OCI-LY3 (cell line): ENCODE data around the gene SLC8A2.

Experiments
- H2AFZ ChIP-seq: fragments of 200-600, 300-600 bp; shearing (Covaris generic); 2 replicates; pipeline ENCODE4 v1.6.0; 2014; ENCODE audit warnings: antibody characterized with exemption, low read depth, low read length
- H3K27ac ChIP-seq: fragments of 200-600, 300-600 bp; sonication (generic); 2 replicates; pipeline ENCODE4 v1.5.1; 2014; ENCODE audit warnings: mild to moderate bottlenecking, low read length, moderate library complexity, mixed read lengths
- H3K27me3 ChIP-seq: fragments of 200-600, 300-600 bp; sonication (generic); 2 replicates; pipeline ENCODE4 v1.6.1; 2014; ENCODE audit warnings: low read depth, low read length, mixed read lengths
- H3K36me3 ChIP-seq: fragments of 200-600, 300-600 bp; sonication (generic); replicated peaks from 2 replicates; pipeline ENCODE3; 2014; ENCODE audit warnings: low read depth, low read length, mixed read lengths
- H3K4me1 ChIP-seq: fragments of 300-600, 200-600 bp; sonication (generic); 2 replicates; pipeline ENCODE4 v1.6.1; 2014; ENCODE audit warnings: low read length, mixed read lengths
- H3K4me2 ChIP-seq: fragments of 200-600, 300-600 bp; sonication (generic); 2 replicates; pipeline ENCODE4 v1.6.1; 2014; ENCODE audit warnings: low read length, mixed read lengths
- H3K4me3 ChIP-seq: fragments of 300-600, 200-600 bp; sonication (generic); 2 replicates; pipeline ENCODE4 v1.5.1; 2014; ENCODE audit warnings: antibody characterized with exemption, mild to moderate bottlenecking, low read length, moderate library complexity
- H3K79me2 ChIP-seq: fragments of 300-600, 200-600 bp; shearing (Covaris generic); 2 replicates; pipeline ENCODE4 v1.6.1; 2014; ENCODE audit warnings: mild to moderate bottlenecking, low read length, mixed read lengths
- H3K9ac ChIP-seq: fragments of 300-600, 200-600 bp; shearing (Covaris generic); 2 replicates; pipeline ENCODE4 v1.6.0; 2014; ENCODE audit warnings: mild to moderate bottlenecking, low read length, moderate library complexity
- H3K9me3 ChIP-seq: fragments of 200-600, 300-600 bp; shearing (Covaris generic); 2 replicates; pipeline ENCODE4 v1.6.1; 2014; ENCODE audit warnings: low read length, mixed read lengths; ENCODE audit not compliant: insufficient read depth
- H4K20me1 ChIP-seq: fragments of 200-600, 300-600 bp; sonication (generic); 2 replicates; pipeline ENCODE4 v1.6.1; 2016; ENCODE audit warnings: low read length, mixed read lengths; ENCODE audit not compliant: insufficient read depth
- CTCF ChIP-seq: fragments of 200-600, 300-600 bp; sonication (generic); IDR thresholded peaks from 2 replicates; pipeline ENCODE4 v1.5.1; 2014; ENCODE audit warnings: antibody characterized with exemption, low read length, low read depth
- EZH2phosphoT487 ChIP-seq: fragments of 200-600 bp; shearing (Covaris generic); IDR thresholded peaks from 2 replicates; pipeline ENCODE4 v1.6.1; 2018; ENCODE audit warnings: antibody characterized with exemption, mixed run types, low read depth

Gene SLC8A2

GRCh38 chr19:47498561-47498960, 26.9 kb upstream of the SLC8A2 start:
- no peak overlapping the region for H3K27ac ChIP-seq
- no peak overlapping the region for H3K9ac ChIP-seq
- peaks cover 12% of the 10 kb centered on the region for H3K36me3 ChIP-seq
- H4K20me1 ChIP-seq: peaks cover 11% of the 10 kb centered on the region
- H3K9me3 ChIP-seq: no peaks in the 10 kb centered on the region
- no peaks in the 10 kb centered on the region for H3K27me3 ChIP-seq
- H3K79me2 ChIP-seq: no peaks in the 10 kb centered on the region
- H3K4me1 ChIP-seq: no peaks in the 10 kb centered on the region
- no peak overlapping the region for H2AFZ ChIP-seq
- TF ChIP-seq EZH2phosphoT487 (no peak), CTCF (no peak)
- H3K4me3 ChIP-seq: no peak overlapping the region
- no peak overlapping the region for H3K4me2 ChIP-seq

GRCh38 chr19:47497821-47498520, 26.3 kb upstream of the SLC8A2 start:
- H3K4me3 ChIP-seq: no peak overlapping the region
- H3K27me3 ChIP-seq: no peaks in the 10 kb centered on the region
- H3K9me3 ChIP-seq: no peaks in the 10 kb centered on the region
- H2AFZ ChIP-seq: no peak overlapping the region
- TF ChIP-seq EZH2phosphoT487 (no peak), CTCF (no peak)
- H3K79me2 ChIP-seq: no peaks in the 10 kb centered on the region
- H3K4me1 ChIP-seq: no peaks in the 10 kb centered on the region
- H3K27ac ChIP-seq: no peak overlapping the region
- no peak overlapping the region for H3K4me2 ChIP-seq
- H3K36me3 ChIP-seq: peaks cover 10% of the 10 kb centered on the region
- peaks cover 11% of the 10 kb centered on the region for H4K20me1 ChIP-seq
- no peak overlapping the region for H3K9ac ChIP-seq

GRCh38 chr19:47497050-47497766, 25.5 kb upstream of the SLC8A2 start:
- TF ChIP-seq CTCF: no peak
- no peak for TF ChIP-seq EZH2phosphoT487
- Histone ChIP-seq H3K27ac (no peak overlapping the region), H2AFZ (no peak overlapping the region), H3K4me1 (no peaks in the 10 kb centered on the region), H3K4me2 (no peak overlapping the region), H3K79me2 (no peaks in the 10 kb centered on the region), H3K9me3 (no peaks in the 10 kb centered on the region), H3K4me3 (no peak overlapping the region), H3K9ac (no peak overlapping the region), H4K20me1 (peaks cover 11% of the 10 kb centered on the region), H3K36me3 (peaks cover 7% of the 10 kb centered on the region), H3K27me3 (no peaks in the 10 kb centered on the region)

- Histone ChIP-seq H3K27me3 (no peaks in the 10 kb centered on the region), H3K4me1 (no peaks in the 10 kb centered on the region), H3K4me2 (no peak overlapping the region), H3K9me3 (no peaks in the 10 kb centered on the region), H3K9ac (no peak overlapping the region), H2AFZ (no peak overlapping the region), H3K36me3 (peaks cover 3% of the 10 kb centered on the region), H3K4me3 (no peak overlapping the region), H3K27ac (no peak overlapping the region), H4K20me1 (peaks cover 11% of the 10 kb centered on the region), H3K79me2 (no peaks in the 10 kb centered on the region)
- TF ChIP-seq EZH2phosphoT487 (no peak), CTCF (no peak)
Measured at GRCh38 chr19:47495478-47496372, 24.0 kb upstream of the SLC8A2 start.
